ENCODE measurements around the gene GALNT8.

The GALNT8 gene

GRCh38 chr12:4800555-4800954 is 80.4 kb downstream of the GALNT8 start:
- no peak for DNase-seq (ENCODE audit: low spot score)

GRCh38 chr12:4802841-4803240 is 82.6 kb downstream of the GALNT8 start:
- DNase-seq (ENCODE audit: low spot score): no peak

DNA sequence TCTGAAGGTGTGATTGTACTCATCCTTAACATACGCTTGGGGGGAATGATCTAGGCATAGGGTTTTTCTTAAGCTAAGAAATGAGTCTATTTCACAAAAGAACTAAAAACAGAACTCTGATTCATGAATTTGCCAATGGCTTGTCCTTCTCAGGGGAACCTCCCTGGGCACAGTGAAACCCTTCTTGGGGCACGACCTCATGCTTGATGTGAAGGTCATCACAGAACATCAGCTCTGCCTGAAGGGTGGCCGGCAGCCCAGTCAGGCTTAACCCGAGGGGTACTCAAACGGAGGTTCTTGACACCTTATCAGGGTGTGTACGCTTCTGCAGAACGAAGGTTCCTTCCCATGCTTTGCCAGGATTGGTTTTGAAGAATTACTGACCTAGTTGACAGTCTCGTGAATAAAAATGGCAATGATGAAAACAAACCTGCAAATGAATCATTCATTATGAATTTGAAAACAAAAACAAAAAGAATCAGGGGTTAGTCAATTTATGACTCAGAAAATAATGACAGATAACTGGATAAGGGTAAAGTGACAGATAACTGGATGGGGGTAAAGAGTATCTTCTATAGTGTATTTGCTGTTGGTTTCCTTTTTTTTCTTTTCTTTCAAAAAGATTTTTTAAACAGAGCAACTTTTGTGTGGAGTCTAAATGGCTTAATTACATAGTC is 86.4 kb downstream of the GALNT8 start:
- DNase-seq (ENCODE audit: low spot score): no peak

DNA sequence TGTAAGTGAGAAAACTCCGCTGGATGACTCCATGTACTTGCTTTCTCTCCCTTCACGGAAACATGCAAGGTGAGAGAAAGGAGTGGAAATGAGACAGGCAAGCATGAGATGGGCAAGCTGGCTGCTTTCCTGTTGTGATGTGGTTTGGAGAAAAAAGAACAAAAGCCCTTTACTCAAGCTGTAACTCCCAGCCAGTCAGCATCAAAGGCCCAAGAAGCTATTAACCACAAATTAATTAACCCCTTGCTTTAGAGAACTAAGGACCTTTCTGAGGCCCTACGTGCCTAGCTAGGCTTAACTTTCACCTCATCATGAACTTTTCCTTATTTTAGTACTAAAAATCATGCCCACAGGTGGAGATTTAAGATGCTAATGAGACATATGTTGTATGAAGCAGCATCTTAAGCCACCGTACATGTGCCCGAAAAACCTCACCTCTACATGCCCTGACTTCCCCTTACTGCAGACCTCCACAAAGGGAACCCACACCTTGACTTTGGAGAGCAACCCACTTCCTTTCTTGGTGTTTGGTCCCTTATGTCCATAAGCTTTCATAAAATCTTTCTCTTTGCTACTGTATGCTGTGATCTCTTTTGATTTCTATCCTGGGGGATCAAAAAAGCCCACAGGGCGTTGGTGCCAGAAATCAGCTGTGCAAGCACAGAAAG is 87.0 kb downstream of the GALNT8 start:
- DNase-seq (ENCODE audit: low spot score): no peak

GRCh38 chr12:4807813-4808212 is 87.6 kb downstream of the GALNT8 start:
- no peak for DNase-seq (ENCODE audit: low spot score)

GRCh38 chr12:4809013-4809448 is 88.8 kb downstream of the GALNT8 start:
- no peak for DNase-seq (ENCODE audit: low spot score)

GRCh38 chr12:4809449-4810218 is 89.4 kb downstream of the GALNT8 start:
- DNase-seq (ENCODE audit: low spot score): peak; percentile 16

- DNase-seq (ENCODE audit: low spot score): no peak
Observed at GRCh38 chr12:4810219-4810671, 90.0 kb downstream of the GALNT8 start.

DNA sequence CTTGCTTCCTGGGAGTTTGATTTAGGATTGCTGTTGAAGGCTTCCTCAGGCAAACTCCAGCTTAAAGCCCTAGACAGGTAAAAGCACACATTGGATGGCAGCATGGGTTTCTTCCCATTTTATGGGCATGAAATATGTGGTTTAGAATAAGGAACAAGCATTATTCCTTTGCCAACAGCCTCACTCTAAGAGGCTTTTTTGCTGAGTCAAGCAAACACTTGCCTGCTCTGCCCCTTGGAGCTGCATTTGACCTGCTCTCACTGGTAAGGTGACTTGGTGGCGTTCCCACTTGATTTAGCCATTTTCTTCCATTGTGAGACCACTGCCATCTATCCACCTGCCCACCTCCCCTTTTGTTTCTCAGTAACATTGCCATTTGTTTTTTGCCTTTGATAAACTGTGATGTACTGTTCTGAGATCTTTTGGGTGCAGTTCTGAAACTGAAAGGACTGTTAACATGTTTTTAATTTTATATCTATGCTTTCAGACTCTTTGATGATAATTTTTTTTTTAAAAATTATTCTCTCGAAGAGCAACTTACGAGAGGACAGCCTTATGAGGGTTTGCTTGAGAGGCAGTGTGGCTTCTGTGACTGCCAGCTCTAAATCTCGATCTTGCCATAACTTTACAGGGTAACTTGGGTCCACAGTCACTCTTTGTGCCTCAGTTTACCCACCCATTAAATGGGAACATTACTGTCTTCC is 92.6 kb downstream of the GALNT8 start:
- no peak for DNase-seq (ENCODE audit: low spot score)

GRCh38 chr12:4813741-4814140 is 93.5 kb downstream of the GALNT8 start:
- no peak for DNase-seq (ENCODE audit: low spot score)

GRCh38 chr12:4814485-4814884 is 94.3 kb downstream of the GALNT8 start:
- no peak for DNase-seq (ENCODE audit: low spot score)

- DNase-seq (ENCODE audit: low spot score): no peak
Observed at GRCh38 chr12:4816744-4817525, 96.7 kb downstream of the GALNT8 start.

- no peak for DNase-seq (ENCODE audit: low spot score)
Observed at GRCh38 chr12:4817880-4818279, 97.7 kb downstream of the GALNT8 start.

GRCh38 chr12:4819654-4820053 is 99.5 kb downstream of the GALNT8 start:
- no peak for DNase-seq (ENCODE audit: low spot score)

DNA sequence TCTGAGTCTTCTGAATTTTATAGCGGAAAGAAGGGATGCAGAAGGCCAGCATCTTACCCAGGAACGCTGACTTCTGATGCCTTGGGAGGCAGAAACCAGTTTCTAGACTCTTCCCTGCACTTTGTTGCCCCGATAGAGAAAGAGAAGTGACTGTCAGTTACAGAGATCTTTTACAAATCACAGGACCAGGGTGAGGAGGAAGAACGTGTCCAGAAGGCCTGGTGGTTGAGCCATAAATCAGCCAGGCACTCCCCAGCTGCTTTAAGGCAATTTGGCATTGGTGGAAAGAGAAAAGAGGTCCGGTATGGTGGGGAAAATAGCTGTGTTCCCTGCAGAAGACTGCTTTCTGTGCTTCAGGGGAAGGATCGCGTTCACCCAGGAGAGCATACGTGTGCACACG is 100.8 kb downstream of the GALNT8 start:
- DNase-seq (ENCODE audit: low spot score): no peak

All from GM03348 (cell line).